Measurements from ENCODE around the gene MYO15B. TPM values are rescaled to one million over a fixed set of nuclear protein-coding genes. Genes with fewer than 3 reads are reported as not detected.

The MYO15B gene
- total RNA-seq, 1 experiment from 2014 or later, result 58.4 TPM

DNA sequence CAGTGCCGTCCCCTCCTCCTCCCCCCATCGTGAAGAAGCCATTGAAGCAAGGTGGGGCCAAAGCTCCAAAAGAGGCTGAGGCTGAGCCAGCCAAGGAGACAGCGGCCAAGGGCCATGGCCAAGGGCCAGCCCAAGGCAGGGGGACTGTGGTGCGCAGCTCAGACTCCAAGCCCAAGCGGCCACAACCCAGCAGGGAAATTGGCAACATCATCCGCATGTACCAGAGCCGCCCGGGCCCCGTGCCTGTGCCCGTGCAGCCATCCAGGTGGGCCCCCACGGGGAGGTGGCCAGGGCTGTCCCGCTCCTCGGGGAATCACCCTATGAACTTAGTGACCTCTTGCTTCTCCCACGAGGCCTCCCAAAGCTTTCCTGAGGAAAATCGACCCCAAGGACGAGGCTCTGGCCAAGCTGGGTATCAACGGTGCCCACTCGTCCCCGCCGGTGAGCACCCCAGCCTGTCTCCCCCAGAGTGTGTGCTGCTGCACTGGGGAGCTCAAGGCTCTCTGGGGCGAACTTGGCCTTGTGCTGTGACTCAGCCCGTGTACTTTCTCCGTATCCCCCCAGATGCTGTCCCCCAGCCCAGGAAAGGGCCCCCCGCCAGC is 29.0 kb downstream of the MYO15B start:
- H3K4me1 Mint-ChIP-seq (ENCODE audit: low read depth, unreplicated experiment), result peaks cover 31% of the 10 kb centered on the region
- TSS peak; percentile 67 for BruUV-seq (replicated peaks)
- peak overlapping the region; percentile 59 for H3K4me3 Mint-ChIP-seq (ENCODE audit: low read depth, unreplicated experiment)
- TF ChIP-seq, protein P1, sequence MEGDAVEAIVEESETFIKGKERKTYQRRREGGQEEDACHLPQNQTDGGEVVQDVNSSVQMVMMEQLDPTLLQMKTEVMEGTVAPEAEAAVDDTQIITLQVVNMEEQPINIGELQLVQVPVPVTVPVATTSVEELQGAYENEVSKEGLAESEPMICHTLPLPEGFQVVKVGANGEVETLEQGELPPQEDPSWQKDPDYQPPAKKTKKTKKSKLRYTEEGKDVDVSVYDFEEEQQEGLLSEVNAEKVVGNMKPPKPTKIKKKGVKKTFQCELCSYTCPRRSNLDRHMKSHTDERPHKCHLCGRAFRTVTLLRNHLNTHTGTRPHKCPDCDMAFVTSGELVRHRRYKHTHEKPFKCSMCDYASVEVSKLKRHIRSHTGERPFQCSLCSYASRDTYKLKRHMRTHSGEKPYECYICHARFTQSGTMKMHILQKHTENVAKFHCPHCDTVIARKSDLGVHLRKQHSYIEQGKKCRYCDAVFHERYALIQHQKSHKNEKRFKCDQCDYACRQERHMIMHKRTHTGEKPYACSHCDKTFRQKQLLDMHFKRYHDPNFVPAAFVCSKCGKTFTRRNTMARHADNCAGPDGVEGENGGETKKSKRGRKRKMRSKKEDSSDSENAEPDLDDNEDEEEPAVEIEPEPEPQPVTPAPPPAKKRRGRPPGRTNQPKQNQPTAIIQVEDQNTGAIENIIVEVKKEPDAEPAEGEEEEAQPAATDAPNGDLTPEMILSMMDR (IDR thresholded peaks at IDR 0.05; ENCODE audit: unreplicated experiment), result no peak
- CTCF ChIA-PET, result interaction anchor here (0.6 to 2.1 kb wide), 9 partner anchors 16 to 166 kb away, joined by 3 to 43 read pairs (median 5); partner anchors contain the start of gene SMIM5
- intact Hi-C loops (cut with micrococcal nuclease; ENCODE audit: unreplicated experiment), result no loop called here
- peaks cover 31% of the 10 kb centered on the region for H3K36me3 Mint-ChIP-seq (ENCODE audit: insufficient read depth, unreplicated experiment)
- H3K27ac Mint-ChIP-seq (ENCODE audit: unreplicated experiment), result peak overlapping the region; percentile 97
- no peak for DNase-seq
- H3K9me3 Mint-ChIP-seq (ENCODE audit: low read depth, unreplicated experiment), result no peaks in the 10 kb centered on the region
- no peaks in the 10 kb centered on the region for H3K27me3 Mint-ChIP-seq (ENCODE audit: unreplicated experiment)

DNA sequence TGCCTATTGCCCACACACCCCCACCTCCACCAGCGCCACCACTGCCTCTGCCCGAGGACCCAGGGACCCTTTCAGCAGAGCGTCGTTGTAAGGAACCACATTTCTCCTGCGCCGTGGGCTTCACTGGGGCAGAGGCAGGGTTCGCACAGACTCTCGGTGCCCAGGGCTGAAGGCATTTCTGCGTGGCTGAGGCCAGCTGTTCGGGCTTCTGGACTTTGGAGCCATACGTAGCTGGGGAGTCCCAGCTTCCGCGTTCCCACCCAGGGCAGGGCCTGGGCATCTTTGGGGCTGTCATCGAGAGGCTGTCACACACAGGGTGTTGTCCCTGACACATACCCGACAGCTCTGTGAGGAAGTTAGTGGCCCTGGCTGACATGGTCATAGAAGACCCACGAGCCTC is 29.6 kb downstream of the MYO15B start:
- peak overlapping the region; percentile 59 for H3K4me3 Mint-ChIP-seq (ENCODE audit: low read depth, unreplicated experiment)
- TF ChIP-seq, protein P1 (IDR thresholded peaks at IDR 0.05; ENCODE audit: unreplicated experiment), result no peak
- no peaks in the 10 kb centered on the region for H3K9me3 Mint-ChIP-seq (ENCODE audit: low read depth, unreplicated experiment)
- no TSS peak for BruUV-seq (replicated peaks)
- H3K4me1 Mint-ChIP-seq (ENCODE audit: low read depth, unreplicated experiment), result peaks cover 29% of the 10 kb centered on the region
- H3K27me3 Mint-ChIP-seq (ENCODE audit: unreplicated experiment), result no peaks in the 10 kb centered on the region
- intact Hi-C loops (cut with micrococcal nuclease; ENCODE audit: unreplicated experiment), result no loop called here
- CTCF ChIA-PET, result interaction anchor here (0.5 to 2.1 kb wide), 10 partner anchors 16 to 166 kb away, joined by 3 to 43 read pairs (median 4); partner anchors contain the start of gene SMIM5
- H3K36me3 Mint-ChIP-seq (ENCODE audit: insufficient read depth, unreplicated experiment), result peaks cover 37% of the 10 kb centered on the region
- peak; percentile 93 for DNase-seq
- peak overlapping the region; percentile 97 for H3K27ac Mint-ChIP-seq (ENCODE audit: unreplicated experiment)

DNA sequence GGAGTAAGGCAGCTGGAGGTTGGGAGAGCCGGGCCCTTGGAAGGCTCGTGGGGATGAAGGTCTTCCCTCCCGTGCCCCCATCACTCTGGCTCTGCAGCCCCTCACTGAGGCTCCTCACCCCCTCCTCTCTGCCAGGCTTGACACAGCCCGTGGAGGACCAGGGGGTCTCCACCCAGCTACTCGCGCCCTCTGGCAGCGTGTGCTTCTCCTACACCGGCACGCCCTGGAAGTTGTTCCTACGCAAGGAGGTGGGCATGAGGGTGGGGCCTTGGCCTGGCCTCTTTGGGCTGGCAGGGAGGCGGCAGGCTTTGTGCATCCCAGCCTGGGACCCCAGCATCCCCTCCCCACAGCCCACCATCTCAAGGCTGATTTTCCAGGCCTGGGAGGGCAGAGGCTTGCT is 30.1 kb downstream of the MYO15B start:
- peaks cover 41% of the 10 kb centered on the region for H3K36me3 Mint-ChIP-seq (ENCODE audit: insufficient read depth, unreplicated experiment)
- no peaks in the 10 kb centered on the region for H3K27me3 Mint-ChIP-seq (ENCODE audit: unreplicated experiment)
- peak overlapping the region; percentile 59 for H3K4me3 Mint-ChIP-seq (ENCODE audit: low read depth, unreplicated experiment)
- intact Hi-C loops (cut with micrococcal nuclease; ENCODE audit: unreplicated experiment), result no loop called here
- BruUV-seq (replicated peaks), result TSS peak; percentile 88
- DNase-seq, result no peak
- CTCF ChIA-PET, result interaction anchor here (0.5 to 2.1 kb wide), 7 partner anchors 16 to 165 kb away, joined by 3 to 43 read pairs (median 5); partner anchors contain the start of gene SMIM5
- H3K27ac Mint-ChIP-seq (ENCODE audit: unreplicated experiment), result peak overlapping the region; percentile 97
- no peaks in the 10 kb centered on the region for H3K9me3 Mint-ChIP-seq (ENCODE audit: low read depth, unreplicated experiment)
- TF ChIP-seq, protein P1 (IDR thresholded peaks at IDR 0.05; ENCODE audit: unreplicated experiment), result no peak
- H3K4me1 Mint-ChIP-seq (ENCODE audit: low read depth, unreplicated experiment), result peaks cover 32% of the 10 kb centered on the region

DNA sequence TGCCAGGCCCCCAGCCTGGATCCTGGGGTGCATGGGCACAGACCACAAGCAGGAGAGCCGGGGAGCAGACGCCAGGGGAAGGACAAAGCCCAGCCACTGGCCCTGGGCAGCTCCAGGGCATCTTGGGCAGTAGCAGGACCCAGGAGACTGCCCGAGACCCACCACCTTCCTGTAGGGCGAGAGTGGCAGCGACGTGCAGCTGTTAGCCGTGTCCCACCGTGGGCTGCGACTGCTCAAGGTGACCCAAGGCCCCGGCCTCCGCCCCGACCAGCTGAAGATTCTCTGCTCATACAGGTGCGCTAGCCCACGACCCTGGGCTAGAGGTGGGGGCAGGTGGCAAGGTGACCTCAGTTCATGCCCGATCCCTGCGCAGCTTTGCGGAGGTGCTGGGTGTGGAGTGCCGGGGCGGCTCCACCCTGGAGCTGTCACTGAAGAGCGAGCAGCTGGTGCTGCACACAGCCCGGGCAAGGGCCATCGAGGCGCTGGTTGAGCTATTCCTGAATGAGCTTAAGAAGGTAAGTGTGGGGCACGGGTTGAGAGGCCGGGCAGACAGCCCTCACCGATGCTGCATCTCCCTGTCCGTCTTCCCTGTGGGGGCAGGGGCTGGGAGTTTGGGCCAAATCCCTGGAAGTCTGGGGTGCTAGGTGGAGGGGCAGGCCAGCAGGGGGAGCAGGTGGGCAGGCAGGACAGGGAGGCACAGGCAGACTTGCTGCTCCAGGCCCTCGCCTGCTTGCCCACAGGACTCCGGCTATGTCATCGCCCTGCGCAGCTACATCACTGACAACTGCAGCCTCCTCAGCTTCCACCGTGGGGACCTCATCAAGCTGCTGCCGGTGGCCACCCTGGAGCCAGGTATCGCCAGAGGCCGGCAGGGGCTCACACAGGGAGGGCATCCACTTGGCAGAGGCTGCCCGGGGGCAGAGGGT is 32.2 kb downstream of the MYO15B start:
- intact Hi-C loops (cut with micrococcal nuclease; ENCODE audit: unreplicated experiment), result no loop called here
- H3K27ac Mint-ChIP-seq (ENCODE audit: unreplicated experiment), result peak overlapping the region; percentile 60
- CTCF ChIA-PET, result interaction anchor here (0.9 to 1.2 kb wide), 2 partner anchors 13 to 21 kb away, joined by 4 to 5 read pairs; partner anchors contain the start of gene SMIM5
- H3K4me1 Mint-ChIP-seq (ENCODE audit: low read depth, unreplicated experiment), result peaks cover 37% of the 10 kb centered on the region
- H3K27me3 Mint-ChIP-seq (ENCODE audit: unreplicated experiment), result no peaks in the 10 kb centered on the region
- peaks cover 53% of the 10 kb centered on the region for H3K36me3 Mint-ChIP-seq (ENCODE audit: insufficient read depth, unreplicated experiment)
- TF ChIP-seq, protein P1 (IDR thresholded peaks at IDR 0.05; ENCODE audit: unreplicated experiment), result peak; percentile 55
- H3K4me3 Mint-ChIP-seq (ENCODE audit: low read depth, unreplicated experiment), result no peak overlapping the region
- no TSS peak for BruUV-seq (replicated peaks)
- peak; percentile 76 for DNase-seq
- H3K9me3 Mint-ChIP-seq (ENCODE audit: low read depth, unreplicated experiment), result no peaks in the 10 kb centered on the region

Data from Calu3 (cell line).